AG04450 (cell line): ENCODE data around the gene PAX5. TPM values are rescaled to one million over a fixed set of nuclear protein-coding genes. Genes with fewer than 3 reads are reported as not detected.

Experiments used
- CTCF ChIA-PET: fragments of 300-600, 350-600 bp; formaldehyde crosslinking; extraction: SDS; loops from one replicate; lab custom pipeline; 2022; ENCODE audit warnings: antibody characterized with exemption, inconsistent platforms; lab: Charles Lee
- POLR2A ChIA-PET: fragments of 350-600 bp; formaldehyde crosslinking; extraction: SDS; loops from one replicate; lab custom pipeline; 2021; ENCODE audit warnings: antibody characterized with exemption, inconsistent platforms; lab: Yijun Ruan, JAX
- DNase-seq: peaks from one replicate; pipeline ENCODE4 v3.0.0-alpha.2; 2011; ENCODE audit warnings: low read depth, low spot score
- H3K27ac ChIP-seq: one replicate; pipeline ENCODE4 v1.5.1; 2012; ENCODE audit warnings: low read depth, low read length, control low read depth
- H3K27me3 ChIP-seq: one replicate; pipeline ENCODE4 v1.6.0; 2012; ENCODE audit warnings: low read length; ENCODE audit not compliant: control insufficient read depth, insufficient read depth
- H3K4me3 ChIP-seq: 2 replicates; pipeline ENCODE4 v1.5.1; 2011; ENCODE audit warnings: mild to moderate bottlenecking, low read depth, low read length, control low read depth
- H3K9me3 ChIP-seq: 2 replicates; pipeline ENCODE4 v1.5.1; 2012; ENCODE audit warnings: low read length; ENCODE audit not compliant: control insufficient read depth, insufficient read depth
- CTCF ChIP-seq: IDR thresholded peaks from 2 replicates; pipeline ENCODE4 v1.5.1; 2011; ENCODE audit warnings: low read depth, low read length, control low read depth, inconsistent platforms
- polyA plus RNA-seq: library from polyadenylated mRNA; depleted of rRNA; stranded (reverse); fragments of >200 nt; gene quantifications from 2 replicates; pipeline ENCODE4 v1.2.3, GENCODE V29; 2011

The PAX5 gene
- polyA plus RNA-seq, 1 experiment: not detected

- ChIA-PET POLR2A (no interaction called here), CTCF (interaction anchor here (0.9 kb wide), 1 partner anchor 8 kb away, joined by 3 read pairs; no protein-coding TSS in a partner anchor)
- Histone ChIP-seq H3K27ac (no peak overlapping the region), H3K9me3 (no peaks in the 10 kb centered on the region), H3K4me3 (no peak overlapping the region), H3K27me3 (peaks cover 34% of the 10 kb centered on the region)
- TF ChIP-seq CTCF: no peak
- DNase-seq: no peak
Measured at GRCh38 chr9:36854034-36854433, 180.0 kb downstream of the PAX5 start.

- CTCF ChIA-PET: interaction anchor here (0.9 kb wide), 1 partner anchor 9 kb away, joined by 3 read pairs; no protein-coding TSS in a partner anchor
- Histone ChIP-seq H3K27ac (no peak overlapping the region), H3K9me3 (no peaks in the 10 kb centered on the region), H3K4me3 (no peak overlapping the region), H3K27me3 (peaks cover 32% of the 10 kb centered on the region)
- TF ChIP-seq CTCF: no peak
- DNase-seq: no peak
- POLR2A ChIA-PET: no interaction called here
Measured at GRCh38 chr9:36853233-36853632, 180.8 kb downstream of the PAX5 start.

GRCh38 chr9:36849943-36850342, 184.1 kb downstream of the PAX5 start:
- CTCF ChIA-PET: no interaction called here
- Histone ChIP-seq H3K4me3 (no peak overlapping the region), H3K9me3 (no peaks in the 10 kb centered on the region), H3K27ac (no peak overlapping the region), H3K27me3 (peaks cover 23% of the 10 kb centered on the region)
- POLR2A ChIA-PET: no interaction called here
- DNase-seq: no peak
- TF ChIP-seq CTCF: no peak

GRCh38 chr9:36848946-36849345, 185.1 kb downstream of the PAX5 start:
- no peaks in the 10 kb centered on the region for H3K9me3 ChIP-seq
- no peak for DNase-seq
- H3K27me3 ChIP-seq: peaks cover 25% of the 10 kb centered on the region
- no peak overlapping the region for H3K4me3 ChIP-seq
- ChIA-PET CTCF (no interaction called here), POLR2A (no interaction called here)
- H3K27ac ChIP-seq: no peak overlapping the region
- TF ChIP-seq CTCF: no peak

- no peak for DNase-seq
- no peak overlapping the region for H3K27ac ChIP-seq
- ChIA-PET POLR2A (no interaction called here), CTCF (no interaction called here)
- H3K27me3 ChIP-seq: peaks cover 28% of the 10 kb centered on the region
- H3K4me3 ChIP-seq: no peak overlapping the region
- no peaks in the 10 kb centered on the region for H3K9me3 ChIP-seq
- no peak for TF ChIP-seq CTCF
Measured at GRCh38 chr9:36847781-36848673, 186.0 kb downstream of the PAX5 start.
